Colonic mucosa (tissue), 4 donors: ENCODE data around the gene PCDHGA5. TPM values are rescaled to one million over a fixed set of nuclear protein-coding genes. Genes with fewer than 3 reads are reported as not detected.

Experiments used
- DNase-seq: peaks from one replicate; pipeline ENCODE4 v3.0.0-alpha.2; 2020
- H3K27ac ChIP-seq: fragments of 200-600 bp; one replicate; pipeline ENCODE4 v1.8.0; 2021
- H3K27me3 ChIP-seq: fragments of 200-600 bp; one replicate; pipeline ENCODE4 v1.8.0; 2021
- H3K36me3 ChIP-seq: fragments of 200-600 bp; one replicate; pipeline ENCODE4 v1.8.0; 2021
- H3K4me1 ChIP-seq: fragments of 200-600 bp; one replicate; pipeline ENCODE4 v1.8.0; 2021; ENCODE audit warnings: mild to moderate bottlenecking
- H3K4me3 ChIP-seq: fragments of 200-600 bp; one replicate; pipeline ENCODE4 v1.8.0; 2021
- H3K9ac ChIP-seq, 2 donors: one replicate each; pipeline ENCODE4 v1.7.0; 2013; ENCODE audit warnings: control low read depth in 2 of 2, low read depth in 2 of 2, low read length in 2 of 2
- H3K9me3 ChIP-seq: fragments of 200-600 bp; one replicate; pipeline ENCODE4 v1.8.0; 2021
- CTCF ChIP-seq: fragments of 200-600 bp; IDR thresholded peaks from one replicate; pipeline ENCODE4 v1.8.0; 2022; ENCODE audit warnings: antibody characterized with exemption, mild to moderate bottlenecking
- intact Hi-C: fragments of 100-400 bp; cut with DNase I; formaldehyde crosslinking; loops from one replicate; pipeline ENCODE4 v1.14.1; 2022
- total RNA-seq, 2 donors: library from RNA; stranded (reverse); fragmentation: NEBNext Ultra II Directional in 1 of 2; extraction: Animal tissue kit (Norgen Biotek cat#: 25700) in 1 of 2; gene quantifications; one replicate each; pipeline ENCODE4 v1.2.1, GENCODE V29; 2021
- donor health status: healthy.
- donor health status: DM: no; HTN: no; CAD: no.
- donor health status: DM: no; HTN: no; CAD: no.

PCDHGA5 gene
- total RNA-seq, 2 donors from 2014 or later: 0.52 to 1.1 TPM

GRCh38 chr5:141356133-141356532 lies 7.8 kb upstream of the PCDHGA5 start:
- Histone ChIP-seq H3K36me3 (no peaks in the 10 kb centered on the region), H3K9me3 (no peaks in the 10 kb centered on the region), H3K9ac (no peak overlapping the region), H3K4me1 (no peaks in the 10 kb centered on the region), H3K4me3 (no peak overlapping the region), H3K27ac (no peak overlapping the region), H3K27me3 (no peaks in the 10 kb centered on the region)
- intact Hi-C loops: no loop called here
- DNase-seq: no peak
- TF ChIP-seq CTCF: no peak

- TF ChIP-seq CTCF: no peak
- H3K4me3 ChIP-seq: no peak overlapping the region
- H3K27me3 ChIP-seq: no peaks in the 10 kb centered on the region
- H3K27ac ChIP-seq: no peak overlapping the region
- no peak for DNase-seq
- no peaks in the 10 kb centered on the region for H3K4me1 ChIP-seq
- intact Hi-C loops: no loop called here
- no peaks in the 10 kb centered on the region for H3K9me3 ChIP-seq
- no peaks in the 10 kb centered on the region for H3K36me3 ChIP-seq
- H3K9ac ChIP-seq: no peak overlapping the region
Observed at GRCh38 chr5:141356950-141357349, 7.0 kb upstream of the PCDHGA5 start.

- DNase-seq: no peak
- H3K27me3 ChIP-seq: no peaks in the 10 kb centered on the region
Observed at GRCh38 chr5:141359790-141360426, 4.1 kb upstream of the PCDHGA5 start, which contains the start of gene PCDHGB2. Gene PCDHGB2 (plus strand): TSS chr5:141359994. CDS start chr5:141360136, 142 bp downstream.

GRCh38 chr5:141360685-141361084 lies 3.3 kb upstream of the PCDHGA5 start:
- DNase-seq: no peak
- H3K9me3 ChIP-seq: no peaks in the 10 kb centered on the region
- H3K4me3 ChIP-seq: no peak overlapping the region
- H3K36me3 ChIP-seq: no peaks in the 10 kb centered on the region
- H3K4me1 ChIP-seq: no peaks in the 10 kb centered on the region
- no peak overlapping the region for H3K9ac ChIP-seq
- no peaks in the 10 kb centered on the region for H3K27me3 ChIP-seq
- TF ChIP-seq CTCF: no peak
- intact Hi-C loops: no loop called here
- no peak overlapping the region for H3K27ac ChIP-seq

More at GRCh38 chr5:141359790-141360426, 4.1 kb upstream of the PCDHGA5 start, which contains the start of gene PCDHGB2:
- Histone ChIP-seq H3K36me3 (no peaks in the 10 kb centered on the region), H3K4me3 (no peak within 1 kb of the TSS), H3K9me3 (no peaks in the 10 kb centered on the region), H3K27ac (no peak within 1 kb of the TSS), H3K4me1 (no peaks in the 10 kb centered on the region), H3K9ac (no peak within 1 kb of the TSS)
- intact Hi-C loops: no loop called here
- no peak for TF ChIP-seq CTCF

GRCh38 chr5:141362719-141363118 lies 1.2 kb upstream of the PCDHGA5 start:
- no peaks in the 10 kb centered on the region for H3K27me3 ChIP-seq

More at GRCh38 chr5:141362719-141363118, 1.2 kb upstream of the PCDHGA5 start:
- H3K4me1 ChIP-seq: no peaks in the 10 kb centered on the region
- H3K4me3 ChIP-seq: no peak overlapping the region
- TF ChIP-seq CTCF: no peak
- no peaks in the 10 kb centered on the region for H3K36me3 ChIP-seq
- H3K9ac ChIP-seq: no peak overlapping the region
- H3K9me3 ChIP-seq: no peaks in the 10 kb centered on the region
- no peak overlapping the region for H3K27ac ChIP-seq
- DNase-seq: no peak
- intact Hi-C loops: no loop called here
